Nephron (organoid): ENCODE measurements around the gene CBX1.

Experiments used
- H3K27ac Mint-ChIP-seq, 3 experiments: 2 replicates each; pipeline ENCODE4 v1.8.0; 2020; ENCODE audit warnings: mixed read lengths in 3 of 3, mild to moderate bottlenecking in 2 of 3, moderate library complexity in 1 of 3
- H3K27me3 Mint-ChIP-seq: 2 replicates; pipeline ENCODE4 v1.8.0; 2021; ENCODE audit warnings: low read depth, mild to moderate bottlenecking, moderate library complexity, mixed read lengths
- H3K36me3 Mint-ChIP-seq: 2 replicates; pipeline ENCODE4 v1.8.0; 2020; ENCODE audit warnings: low read depth, mixed read lengths
- H3K4me1 Mint-ChIP-seq: 2 replicates; pipeline ENCODE4 v1.8.0; 2020; ENCODE audit warnings: mixed read lengths
- H3K4me3 Mint-ChIP-seq, 3 experiments: 2 replicates each; pipeline ENCODE4 v1.8.0; 2020; ENCODE audit warnings: mild to moderate bottlenecking in 3 of 3, mixed read lengths in 3 of 3, moderate library complexity in 2 of 3
- H3K9me3 Mint-ChIP-seq: 2 replicates; pipeline ENCODE4 v1.8.0; 2020; ENCODE audit warnings: mixed read lengths
- CTCF ChIP-seq, 3 experiments: fragments of 200-600 bp; sonication (generic); IDR thresholded peaks; one replicate each; pipeline ENCODE4 v1.5.0; 2021; ENCODE audit warnings: antibody characterized with exemption in 3 of 3; ENCODE audit not compliant: unreplicated experiment in 3 of 3

The CBX1 gene

GRCh38 chr17:48066192-48066591 is 35.1 kb downstream of the CBX1 start:
- Mint-ChIP-seq H3K4me3 (no peak overlapping the region), H3K4me1 (peaks cover 18% of the 10 kb centered on the region), H3K36me3 (peaks cover 64% of the 10 kb centered on the region), H3K27ac (peak overlapping the region in 1 of 3 experiments; percentile 19), H3K9me3 (no peaks in the 10 kb centered on the region), H3K27me3 (no peaks in the 10 kb centered on the region)
- no peak for TF ChIP-seq CTCF (IDR thresholded peaks at IDR 0.05; ENCODE audit: unreplicated experiment in 3 of 3)

- no peaks in the 10 kb centered on the region for H3K27me3 Mint-ChIP-seq
- H3K27ac Mint-ChIP-seq = peak overlapping the region; percentile 13 to 62 (median 53)
- no peak for TF ChIP-seq CTCF (IDR thresholded peaks at IDR 0.05; ENCODE audit: unreplicated experiment in 3 of 3)
- H3K4me3 Mint-ChIP-seq = no peak overlapping the region
- peaks cover 66% of the 10 kb centered on the region for H3K36me3 Mint-ChIP-seq
- H3K4me1 Mint-ChIP-seq = peaks cover 18% of the 10 kb centered on the region
- no peaks in the 10 kb centered on the region for H3K9me3 Mint-ChIP-seq
Observed at GRCh38 chr17:48064638-48065037, 36.6 kb downstream of the CBX1 start.

GRCh38 chr17:48062273-48062672 is 39.0 kb downstream of the CBX1 start:
- TF ChIP-seq CTCF (IDR thresholded peaks at IDR 0.05; ENCODE audit: unreplicated experiment in 3 of 3) = no peak
- Mint-ChIP-seq H3K27ac (no peak overlapping the region), H3K4me1 (peaks cover 18% of the 10 kb centered on the region), H3K4me3 (no peak overlapping the region), H3K27me3 (no peaks in the 10 kb centered on the region), H3K9me3 (no peaks in the 10 kb centered on the region), H3K36me3 (peaks cover 77% of the 10 kb centered on the region)

- Mint-ChIP-seq H3K27ac (no peak overlapping the region), H3K4me3 (no peak overlapping the region), H3K36me3 (peaks cover 76% of the 10 kb centered on the region), H3K27me3 (peaks cover 2% of the 10 kb centered on the region), H3K9me3 (no peaks in the 10 kb centered on the region), H3K4me1 (peaks cover 29% of the 10 kb centered on the region)
- TF ChIP-seq CTCF (IDR thresholded peaks at IDR 0.05; ENCODE audit: unreplicated experiment in 3 of 3) = no peak
Observed at GRCh38 chr17:48060249-48060648, 41.0 kb downstream of the CBX1 start.

- TF ChIP-seq CTCF (IDR thresholded peaks at IDR 0.05; ENCODE audit: unreplicated experiment in 3 of 3) = no peak
- Mint-ChIP-seq H3K9me3 (no peaks in the 10 kb centered on the region), H3K4me3 (no peak overlapping the region), H3K27me3 (peaks cover 3% of the 10 kb centered on the region), H3K27ac (peak overlapping the region in 2 of 3 experiments; percentile 33 to 49), H3K4me1 (peaks cover 26% of the 10 kb centered on the region), H3K36me3 (peaks cover 65% of the 10 kb centered on the region)
Observed at GRCh38 chr17:48059125-48059668, 42.1 kb downstream of the CBX1 start.

GRCh38 chr17:48058393-48059124 is 42.7 kb downstream of the CBX1 start:
- Mint-ChIP-seq H3K4me3 (no peak overlapping the region), H3K4me1 (peaks cover 29% of the 10 kb centered on the region), H3K36me3 (peaks cover 63% of the 10 kb centered on the region), H3K9me3 (no peaks in the 10 kb centered on the region), H3K27me3 (peaks cover 3% of the 10 kb centered on the region), H3K27ac (peak overlapping the region in 1 of 3 experiments; percentile 49)
- TF ChIP-seq CTCF (IDR thresholded peaks at IDR 0.05; ENCODE audit: unreplicated experiment in 3 of 3) = no peak
